ENCODE results near the gene HS1BP3. TPM values are rescaled to one million over a fixed set of nuclear protein-coding genes. Genes with fewer than 3 reads are reported as not detected.
A peak's percentile ranks its signal among the peaks of the same experiment; 100 is the strongest.

Gene HS1BP3
- total RNA-seq, 1 experiment from 2014 or later: 28.0 TPM

GRCh38 chr2:20609349-20609994 lies 41.4 kb downstream of the HS1BP3 start:
- peak; percentile 63 for DNase-seq
- Histone ChIP-seq H3K9me3 (peaks cover 5% of the 10 kb centered on the region), H3K36me3 (no peaks in the 10 kb centered on the region), H3K4me3 (no peak overlapping the region), H3K27me3 (no peaks in the 10 kb centered on the region)

GRCh38 chr2:20608666-20609348 lies 42.1 kb downstream of the HS1BP3 start:
- no peaks in the 10 kb centered on the region for H3K27me3 ChIP-seq
- H3K36me3 ChIP-seq: no peaks in the 10 kb centered on the region
- H3K4me3 ChIP-seq: no peak overlapping the region
- DNase-seq: no peak
- H3K9me3 ChIP-seq: peaks cover 5% of the 10 kb centered on the region

GRCh38 chr2:20607446-20607845 lies 43.5 kb downstream of the HS1BP3 start:
- Histone ChIP-seq H3K9me3 (peaks cover 5% of the 10 kb centered on the region), H3K27me3 (no peaks in the 10 kb centered on the region), H3K4me3 (no peak overlapping the region), H3K36me3 (no peaks in the 10 kb centered on the region)
- DNase-seq: no peak

- Histone ChIP-seq H3K36me3 (no peaks in the 10 kb centered on the region), H3K4me3 (no peak overlapping the region), H3K27me3 (no peaks in the 10 kb centered on the region), H3K9me3 (peaks cover 5% of the 10 kb centered on the region)
- no peak for DNase-seq
Observed at GRCh38 chr2:20606198-20606597, 44.7 kb downstream of the HS1BP3 start.

- Histone ChIP-seq H3K9me3 (peaks cover 5% of the 10 kb centered on the region), H3K27me3 (no peaks in the 10 kb centered on the region), H3K4me3 (no peak overlapping the region), H3K36me3 (no peaks in the 10 kb centered on the region)
- peak; percentile 42 for DNase-seq
Observed at GRCh38 chr2:20604951-20605381, 45.9 kb downstream of the HS1BP3 start.

GRCh38 chr2:20604401-20604911 lies 46.4 kb downstream of the HS1BP3 start:
- DNase-seq: no peak
- H3K27me3 ChIP-seq: no peaks in the 10 kb centered on the region
- H3K4me3 ChIP-seq: no peak overlapping the region
- H3K36me3 ChIP-seq: no peaks in the 10 kb centered on the region
- H3K9me3 ChIP-seq: peaks cover 5% of the 10 kb centered on the region

- no peaks in the 10 kb centered on the region for H3K27me3 ChIP-seq
- H3K9me3 ChIP-seq: peaks cover 5% of the 10 kb centered on the region
- no peak for DNase-seq
- H3K36me3 ChIP-seq: no peaks in the 10 kb centered on the region
- no peak overlapping the region for H3K4me3 ChIP-seq
Observed at GRCh38 chr2:20603791-20604190, 47.1 kb downstream of the HS1BP3 start.

GRCh38 chr2:20602803-20603202 lies 48.1 kb downstream of the HS1BP3 start:
- H3K27me3 ChIP-seq: no peaks in the 10 kb centered on the region
- H3K4me3 ChIP-seq: no peak overlapping the region

GRCh38 chr2:20600756-20601325 lies 50.1 kb downstream of the HS1BP3 start:
- Histone ChIP-seq H3K36me3 (no peaks in the 10 kb centered on the region), H3K27me3 (no peaks in the 10 kb centered on the region), H3K9me3 (no peaks in the 10 kb centered on the region), H3K4me3 (no peak overlapping the region)
- DNase-seq: no peak

More at GRCh38 chr2:20602803-20603202, 48.1 kb downstream of the HS1BP3 start:
- peaks cover 5% of the 10 kb centered on the region for H3K9me3 ChIP-seq
- no peaks in the 10 kb centered on the region for H3K36me3 ChIP-seq
- DNase-seq: no peak

- H3K4me3 ChIP-seq: no peak overlapping the region
- H3K27me3 ChIP-seq: no peaks in the 10 kb centered on the region
- no peaks in the 10 kb centered on the region for H3K36me3 ChIP-seq
- H3K9me3 ChIP-seq: no peaks in the 10 kb centered on the region
- no peak for DNase-seq
Observed at GRCh38 chr2:20599861-20600461, 50.9 kb downstream of the HS1BP3 start.

- Histone ChIP-seq H3K36me3 (no peaks in the 10 kb centered on the region), H3K4me3 (no peak overlapping the region), H3K27me3 (no peaks in the 10 kb centered on the region), H3K9me3 (no peaks in the 10 kb centered on the region)
- no peak for DNase-seq
Observed at GRCh38 chr2:20599001-20599600, 51.8 kb downstream of the HS1BP3 start.

- Histone ChIP-seq H3K27me3 (no peaks in the 10 kb centered on the region), H3K36me3 (no peaks in the 10 kb centered on the region), H3K9me3 (no peaks in the 10 kb centered on the region), H3K4me3 (no peak overlapping the region)
- no peak for DNase-seq
Observed at GRCh38 chr2:20597860-20598183, 53.1 kb downstream of the HS1BP3 start.

GRCh38 chr2:20596973-20597859 lies 53.7 kb downstream of the HS1BP3 start:
- no peaks in the 10 kb centered on the region for H3K9me3 ChIP-seq
- no peaks in the 10 kb centered on the region for H3K27me3 ChIP-seq
- peak; percentile 67 for DNase-seq
- no peaks in the 10 kb centered on the region for H3K36me3 ChIP-seq
- no peak overlapping the region for H3K4me3 ChIP-seq

GRCh38 chr2:20596193-20596972 lies 54.5 kb downstream of the HS1BP3 start:
- Histone ChIP-seq H3K4me3 (no peak overlapping the region), H3K36me3 (no peaks in the 10 kb centered on the region), H3K9me3 (no peaks in the 10 kb centered on the region), H3K27me3 (no peaks in the 10 kb centered on the region)
- DNase-seq: no peak

- H3K9me3 ChIP-seq: no peaks in the 10 kb centered on the region
- H3K4me3 ChIP-seq: no peak overlapping the region
- DNase-seq: no peak
- no peaks in the 10 kb centered on the region for H3K27me3 ChIP-seq
- H3K36me3 ChIP-seq: no peaks in the 10 kb centered on the region
Observed at GRCh38 chr2:20595439-20596192, 55.3 kb downstream of the HS1BP3 start.
